Measurements from ENCODE around the gene SSX4B.
"Not testable (repeated sequence)": the region's sequence is repeated elsewhere in the genome, so short reads cannot be mapped to it uniquely, and the experiment has no call there.

Gene SSX4B

DNA sequence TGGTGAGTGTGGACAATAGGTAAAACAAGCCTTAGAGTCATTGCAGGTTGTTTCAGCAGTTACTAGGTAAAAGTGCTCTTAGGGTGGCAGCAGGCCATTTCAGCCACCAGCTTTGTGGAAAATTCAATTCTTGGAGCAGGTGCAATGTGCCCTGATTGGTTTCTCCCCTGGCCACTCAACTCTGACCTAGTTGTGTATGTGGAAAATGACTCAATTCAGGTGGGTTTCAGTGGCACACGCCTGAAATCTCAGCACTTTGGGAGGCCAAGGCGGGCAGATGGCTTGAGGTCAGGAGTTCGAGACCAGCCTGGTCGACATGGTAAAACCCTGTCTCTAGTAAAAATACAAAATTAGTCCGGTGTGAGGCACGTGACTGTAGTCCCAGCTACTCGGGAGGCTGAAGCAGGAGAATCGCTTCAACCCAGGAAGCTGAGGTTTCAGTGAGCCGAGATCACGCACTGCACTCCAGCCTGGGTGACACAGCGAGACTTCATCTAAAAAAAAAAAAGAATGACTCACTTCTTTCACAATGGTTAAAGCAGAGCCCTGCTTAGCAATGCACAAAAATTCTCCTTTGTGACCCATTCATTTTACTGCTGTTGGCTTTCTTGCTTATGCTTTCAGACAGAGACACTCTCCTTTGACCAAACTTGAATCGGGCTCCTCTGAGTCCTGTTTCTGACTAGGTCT lies 15.4 kb upstream of the SSX4B start:
- not testable (repeated sequence) for H3K36me3 ChIP-seq (ENCODE audit: insufficient read depth, low read length); H3K9me3 ChIP-seq (ENCODE audit: low read depth, low read length); DNase-seq (ENCODE audit: low read depth, low spot score); H3K4me3 ChIP-seq; H3K9ac ChIP-seq (ENCODE audit: insufficient read length); H3K27ac ChIP-seq

DNA sequence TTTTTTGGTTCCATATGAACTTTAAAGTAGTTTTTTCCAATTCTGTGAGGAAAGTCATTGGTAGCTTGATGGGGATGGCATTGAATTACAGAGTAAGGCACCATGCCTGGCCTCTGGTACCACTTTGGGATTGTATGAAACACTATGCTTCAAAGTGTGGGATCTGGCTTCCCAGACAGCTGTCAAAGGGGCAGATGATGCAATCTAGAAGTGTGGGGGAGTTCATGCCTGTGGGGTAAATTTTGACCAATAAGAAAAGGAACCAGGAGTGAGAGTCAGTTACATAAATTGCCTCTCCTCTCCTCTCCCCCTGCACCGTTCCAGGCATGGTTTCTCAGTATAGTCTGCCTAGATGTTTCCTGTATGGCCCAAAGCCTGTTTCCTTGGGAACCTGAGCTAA lies 13.9 kb downstream of the SSX4B start:
- H3K27ac ChIP-seq; DNase-seq (ENCODE audit: low read depth, low spot score); H3K36me3 ChIP-seq (ENCODE audit: insufficient read depth, low read length); H3K4me3 ChIP-seq; H3K9me3 ChIP-seq (ENCODE audit: low read depth, low read length); H3K9ac ChIP-seq (ENCODE audit: insufficient read length): not testable (repeated sequence)

DNA sequence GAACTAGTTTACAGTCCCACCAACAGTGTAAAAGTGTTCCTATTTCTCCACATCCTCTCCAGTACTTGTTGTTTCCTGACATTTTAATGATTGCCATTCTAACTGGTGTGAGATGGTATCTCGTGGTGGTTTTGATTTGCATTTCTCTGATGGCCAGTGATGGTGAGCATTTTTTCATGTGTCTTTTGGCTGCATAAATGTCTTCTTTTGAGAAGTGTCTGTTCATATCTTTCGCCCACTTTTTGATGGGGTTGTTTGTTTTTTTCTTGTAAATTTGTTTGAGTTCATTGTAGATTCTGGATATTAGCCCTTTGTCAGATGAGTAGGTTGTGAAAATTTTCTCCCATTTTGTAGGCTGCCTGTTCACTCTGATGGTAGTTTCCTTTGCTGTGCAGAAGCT lies 14.8 kb downstream of the SSX4B start:
- H3K4me3 ChIP-seq; H3K9ac ChIP-seq (ENCODE audit: insufficient read length); H3K27ac ChIP-seq; H3K9me3 ChIP-seq (ENCODE audit: low read depth, low read length); H3K36me3 ChIP-seq (ENCODE audit: insufficient read depth, low read length); DNase-seq (ENCODE audit: low read depth, low spot score): not testable (repeated sequence)

GRCh38 chrX:48383239-48383638 lies 28.5 kb downstream of the SSX4B start, which contains the start of gene SSX4:
Gene SSX4, plus strand, starts transcription at chrX:48383539. Its CDS starts 515 bp downstream, at chrX:48384054.
- DNase-seq (ENCODE audit: low read depth, low spot score); H3K9me3 ChIP-seq (ENCODE audit: low read depth, low read length): not testable (repeated sequence)

DNA sequence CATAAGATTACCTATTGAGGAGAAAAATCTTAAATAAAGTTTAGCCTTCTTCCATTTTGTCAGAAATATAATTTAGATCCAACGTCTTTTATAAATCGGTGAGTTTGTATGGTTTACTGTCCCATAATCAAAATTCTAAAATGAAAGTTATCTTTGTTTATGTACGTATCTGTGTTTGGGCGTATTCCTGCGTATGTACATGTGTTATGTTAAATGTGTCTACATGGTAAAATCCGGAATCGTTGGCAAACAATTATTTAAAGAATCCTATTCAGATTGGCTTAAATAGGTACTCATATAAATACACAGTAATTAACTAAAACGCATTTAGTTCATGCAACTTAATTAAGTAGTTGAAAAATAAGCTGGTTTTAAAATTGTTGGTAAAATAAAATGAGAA lies 41.4 kb downstream of the SSX4B start:
- DNase-seq (ENCODE audit: low read depth, low spot score); H3K27ac ChIP-seq; H3K9ac ChIP-seq (ENCODE audit: insufficient read length): not testable (repeated sequence)

More at GRCh38 chrX:48383239-48383638, 28.5 kb downstream of the SSX4B start, which contains the start of gene SSX4:
- H3K27ac ChIP-seq; H3K36me3 ChIP-seq (ENCODE audit: insufficient read depth, low read length); H3K9ac ChIP-seq (ENCODE audit: insufficient read length); H3K4me3 ChIP-seq: not testable (repeated sequence)

DNA sequence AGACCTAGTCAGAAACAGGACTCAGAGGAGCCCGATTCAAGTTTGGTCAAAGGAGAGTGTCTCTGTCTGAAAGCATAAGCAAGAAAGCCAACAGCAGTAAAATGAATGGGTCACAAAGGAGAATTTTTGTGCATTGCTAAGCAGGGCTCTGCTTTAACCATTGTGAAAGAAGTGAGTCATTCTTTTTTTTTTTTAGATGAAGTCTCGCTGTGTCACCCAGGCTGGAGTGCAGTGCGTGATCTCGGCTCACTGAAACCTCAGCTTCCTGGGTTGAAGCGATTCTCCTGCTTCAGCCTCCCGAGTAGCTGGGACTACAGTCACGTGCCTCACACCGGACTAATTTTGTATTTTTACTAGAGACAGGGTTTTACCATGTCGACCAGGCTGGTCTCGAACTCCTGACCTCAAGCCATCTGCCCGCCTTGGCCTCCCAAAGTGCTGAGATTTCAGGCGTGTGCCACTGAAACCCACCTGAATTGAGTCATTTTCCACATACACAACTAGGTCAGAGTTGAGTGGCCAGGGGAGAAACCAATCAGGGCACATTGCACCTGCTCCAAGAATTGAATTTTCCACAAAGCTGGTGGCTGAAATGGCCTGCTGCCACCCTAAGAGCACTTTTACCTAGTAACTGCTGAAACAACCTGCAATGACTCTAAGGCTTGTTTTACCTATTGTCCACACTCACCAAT lies 43.9 kb downstream of the SSX4B start:
- not testable (repeated sequence) for H3K9ac ChIP-seq (ENCODE audit: insufficient read length); H3K36me3 ChIP-seq (ENCODE audit: insufficient read depth, low read length); H3K27ac ChIP-seq; H3K9me3 ChIP-seq (ENCODE audit: low read depth, low read length); H3K4me3 ChIP-seq; DNase-seq (ENCODE audit: low read depth, low spot score)

More for the DNA sequence above, 41.4 kb downstream of the SSX4B start:
- H3K4me3 ChIP-seq; H3K9me3 ChIP-seq (ENCODE audit: low read depth, low read length); H3K36me3 ChIP-seq (ENCODE audit: insufficient read depth, low read length): not testable (repeated sequence)

DNA sequence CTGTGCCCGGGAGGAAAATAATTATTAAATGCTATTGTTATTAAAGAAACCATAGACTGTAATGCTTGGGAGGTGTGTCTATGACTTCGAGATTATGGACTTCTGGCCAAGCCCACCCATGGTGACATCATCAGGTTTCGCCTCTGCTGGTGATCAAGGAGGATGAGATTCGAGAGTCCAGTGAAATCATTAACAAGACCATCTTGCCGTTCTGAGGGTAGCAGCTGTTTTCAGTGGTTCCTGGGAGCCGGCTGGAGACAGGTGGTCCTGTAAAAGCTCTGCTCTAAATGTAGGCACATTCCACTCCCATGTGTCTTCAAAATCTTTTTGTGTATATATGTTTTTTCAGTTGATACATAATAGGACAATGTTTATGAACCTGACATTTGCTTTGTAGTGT lies 52.5 kb downstream of the SSX4B start:
- not testable (repeated sequence) for DNase-seq (ENCODE audit: low read depth, low spot score); H3K27ac ChIP-seq; H3K9ac ChIP-seq (ENCODE audit: insufficient read length); H3K4me3 ChIP-seq; H3K9me3 ChIP-seq (ENCODE audit: low read depth, low read length); H3K36me3 ChIP-seq (ENCODE audit: insufficient read depth, low read length)

DNA sequence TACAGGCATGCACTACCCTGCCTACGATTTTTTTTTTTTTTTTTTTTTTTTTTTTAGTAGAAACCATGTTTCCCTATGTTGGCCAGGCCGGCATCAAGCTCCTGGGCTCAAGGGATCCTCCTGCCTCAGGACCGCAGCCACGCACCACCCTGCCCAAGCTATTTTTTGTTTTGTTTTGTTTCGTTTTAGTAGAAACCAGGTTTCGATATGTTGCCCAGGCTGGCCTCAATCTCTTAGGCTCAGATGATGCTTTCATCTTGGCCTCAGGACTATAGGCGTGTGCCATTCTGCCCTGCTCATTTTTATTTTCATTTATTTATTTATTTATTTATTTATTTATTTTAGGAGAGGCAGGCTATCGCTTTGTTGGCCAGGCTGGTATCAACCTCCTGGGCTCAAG lies 54.1 kb downstream of the SSX4B start:
- no peaks in the 10 kb centered on the region for H3K36me3 ChIP-seq (ENCODE audit: insufficient read depth, low read length)
- no peak overlapping the region for H3K4me3 ChIP-seq
- DNase-seq (ENCODE audit: low read depth, low spot score), result no peak
- H3K9ac ChIP-seq (ENCODE audit: insufficient read length), result no peak overlapping the region
- H3K27ac ChIP-seq, result no peak overlapping the region
- H3K9me3 ChIP-seq (ENCODE audit: low read depth, low read length), result no peaks in the 10 kb centered on the region
- no peak for TF ChIP-seq EZH2 (IDR thresholded peaks at IDR 0.05)
- TF ChIP-seq POLR2AphosphoS5 (IDR thresholded peaks at IDR 0.05; ENCODE audit: borderline replicate concordance, low read depth, low read length), result no peak
- no peak for TF ChIP-seq FOXP2 (optimal IDR thresholded peaks at IDR 0.05; ENCODE audit: control extremely low read depth, extremely low read length, insufficient read depth)

DNA sequence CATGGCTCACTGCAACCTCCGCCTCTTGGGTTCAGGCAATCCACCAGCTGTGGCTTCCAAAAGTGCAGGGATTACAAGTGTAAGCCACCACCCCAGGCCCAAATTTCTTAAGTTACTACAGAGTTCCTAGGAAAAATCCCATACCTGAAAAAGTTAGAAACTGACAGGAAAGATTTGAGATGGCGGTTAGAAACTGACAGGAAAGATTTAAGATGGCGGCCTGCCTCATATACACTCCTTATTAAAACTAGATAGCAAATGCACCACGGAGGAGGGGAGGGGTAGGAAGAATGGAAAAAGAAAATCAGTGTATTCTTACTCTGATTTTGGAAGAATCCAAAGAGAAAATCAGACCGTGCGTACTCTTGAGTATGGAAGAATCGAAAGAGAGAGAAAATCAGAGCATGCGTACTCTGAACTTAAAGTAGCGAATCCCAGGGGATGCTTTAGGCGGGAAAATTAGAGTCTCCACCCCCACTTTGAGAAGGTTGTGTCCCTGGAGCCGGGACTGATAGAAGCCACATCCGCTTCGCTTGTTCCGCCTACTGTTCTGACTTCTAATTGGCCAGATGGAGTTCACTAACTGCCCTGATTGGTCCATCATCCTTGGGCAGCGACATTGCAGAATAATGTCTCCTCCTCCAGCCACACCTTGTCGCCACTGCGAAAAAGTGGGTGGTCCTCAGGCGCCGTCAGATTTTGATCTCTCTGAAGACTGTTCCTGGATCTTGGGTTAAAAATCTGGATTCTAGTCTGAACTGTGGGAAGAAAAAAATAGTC lies 55.3 kb downstream of the SSX4B start, which contains the start of gene SSX3:
Gene SSX3 (minus strand): TSS at position 389 of the 780 bp plus-strand sequence. CDS start 1,454 bp downstream, outside the sequence.
- not testable (repeated sequence) for DNase-seq (ENCODE audit: low read depth, low spot score); H3K27ac ChIP-seq; H3K9ac ChIP-seq (ENCODE audit: insufficient read length)

More for the DNA sequence above, 55.3 kb downstream of the SSX4B start, which contains the start of gene SSX3:
- not testable (repeated sequence) for H3K9me3 ChIP-seq (ENCODE audit: low read depth, low read length); H3K36me3 ChIP-seq (ENCODE audit: insufficient read depth, low read length); H3K4me3 ChIP-seq
